NCI-H1417 (cell line): ENCODE measurements around the gene PPP1R3D.

Source experiments
- DNase-seq, 3 experiments: peaks; one replicate each; lab custom pipeline; 2025; lab: John Stamatoyannopoulos, UW

PPP1R3D gene

DNA sequence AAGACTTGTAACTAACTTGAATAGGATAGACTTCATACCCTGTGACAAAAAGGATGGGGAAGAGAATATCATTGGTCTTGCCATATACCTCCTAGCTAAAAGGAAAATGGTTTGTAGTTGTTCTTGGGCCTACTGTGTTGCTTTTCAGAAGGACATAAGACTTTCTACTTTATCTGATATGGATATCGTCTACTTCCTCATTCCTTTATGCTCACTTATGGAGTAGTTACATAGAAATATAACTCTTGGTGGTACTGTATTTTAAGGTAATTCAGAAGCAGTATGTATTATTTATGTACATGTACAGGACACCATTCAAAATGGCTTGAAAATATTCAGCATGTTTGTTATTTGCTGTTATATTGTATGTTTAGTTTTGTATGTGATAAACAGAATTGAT, 8.1 kb upstream of the PPP1R3D start:
- DNase-seq = no peak

DNA sequence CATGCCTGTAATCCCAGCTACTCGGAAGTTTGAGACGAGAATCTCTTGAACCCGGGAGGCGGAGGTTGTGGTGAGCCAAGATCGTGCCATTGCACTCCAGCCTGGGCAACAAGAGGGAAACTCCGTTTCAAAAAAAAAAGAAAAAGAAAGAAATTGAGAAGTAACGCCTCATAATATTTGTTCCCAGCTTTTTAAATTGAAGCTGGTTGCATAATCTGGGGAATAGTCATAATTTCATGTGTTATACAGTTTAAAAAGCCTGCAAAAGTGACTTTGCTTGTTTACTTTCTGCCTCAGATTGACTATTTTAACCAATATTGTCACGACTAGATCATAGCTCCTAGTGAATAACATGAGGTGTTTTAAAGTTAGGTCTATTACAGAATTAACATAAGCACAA, 7.3 kb upstream of the PPP1R3D start:
- no peak for DNase-seq

DNA sequence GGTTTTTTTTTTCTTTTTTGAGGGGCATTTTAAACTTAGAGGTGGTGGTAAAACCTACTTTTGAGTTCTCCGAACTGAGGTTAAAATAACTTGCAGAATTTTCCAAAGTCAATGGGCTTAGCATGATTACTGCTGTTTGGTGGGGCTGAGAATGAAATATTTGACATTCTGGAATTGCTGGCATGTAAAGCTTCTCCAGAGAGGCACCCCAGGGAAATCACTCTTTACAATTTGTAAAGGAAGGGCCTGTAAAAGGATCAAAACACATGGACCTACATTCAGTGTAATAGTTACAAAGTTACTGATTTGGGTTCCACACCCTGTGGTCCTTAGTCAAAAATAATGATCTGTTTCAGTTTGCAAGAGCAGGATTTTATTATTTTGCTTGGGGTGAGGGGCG, 5.6 kb upstream of the PPP1R3D start:
- no peak for DNase-seq

DNA sequence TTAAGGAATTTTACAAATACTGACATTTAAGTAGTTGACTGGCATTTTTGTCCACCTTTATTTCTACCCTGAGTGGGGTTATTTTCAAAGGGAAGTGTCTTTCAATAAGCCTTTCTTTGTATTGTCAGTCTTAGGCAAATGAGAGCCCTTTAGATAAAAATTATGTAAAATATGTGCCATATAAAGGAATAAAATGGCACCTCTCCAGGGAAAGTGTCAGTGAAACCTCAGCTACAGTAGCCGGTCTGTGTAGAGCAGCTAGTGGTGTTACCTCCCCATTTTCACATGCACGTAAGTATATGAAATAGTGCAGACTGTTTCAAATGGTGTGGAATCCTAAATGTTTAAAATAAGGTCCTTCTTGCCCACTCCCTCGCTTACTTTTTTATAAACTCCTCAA, 5.1 kb upstream of the PPP1R3D start:
- DNase-seq = no peak

GRCh38 chr20:59944726-59945125, 4.6 kb upstream of the PPP1R3D start:
- DNase-seq = no peak

DNA sequence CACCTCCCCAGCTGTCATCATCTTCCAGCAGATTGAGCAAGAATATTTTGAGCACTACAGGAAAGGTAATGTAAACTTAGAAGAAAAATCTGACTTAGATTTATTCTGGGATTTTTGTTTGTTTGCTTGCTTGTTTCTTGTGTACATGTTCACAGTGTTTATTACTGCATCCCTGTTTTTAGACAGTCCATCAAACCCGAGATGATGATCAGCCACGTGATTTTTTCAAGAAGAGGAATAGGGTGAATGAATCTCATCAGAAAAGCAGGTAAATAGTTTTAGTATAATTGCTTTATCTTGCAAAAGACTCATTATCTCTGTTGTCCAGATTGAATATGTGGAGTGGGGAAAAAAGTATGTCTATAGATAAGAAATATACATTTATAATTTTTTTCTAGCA, 2.1 kb upstream of the PPP1R3D start:
- peak in 1 of 3 experiments; percentile 56 for DNase-seq

- peak in 1 of 3 experiments; percentile 71 for DNase-seq
Measured at GRCh38 chr20:59940956-59941294, 820 bp upstream of the PPP1R3D start.

DNA sequence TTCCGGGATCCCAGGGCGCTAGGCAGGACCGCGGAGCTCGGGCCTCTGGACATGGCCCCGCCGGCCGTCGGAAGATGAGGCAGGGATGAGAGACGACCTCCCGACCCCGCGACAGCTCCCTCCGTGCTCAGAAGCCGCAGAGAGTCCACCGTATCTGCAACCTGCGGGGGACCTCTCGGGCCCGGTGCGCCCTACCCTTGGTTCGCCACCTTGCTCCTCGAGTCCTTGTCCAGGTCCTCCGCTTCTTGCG, 301 bp downstream of the PPP1R3D start:
- DNase-seq = peak in 1 of 3 experiments; percentile 42

- DNase-seq = peak in 1 of 3 experiments; percentile 60
Measured at GRCh38 chr20:59939052-59939878, 840 bp downstream of the PPP1R3D start.

DNA sequence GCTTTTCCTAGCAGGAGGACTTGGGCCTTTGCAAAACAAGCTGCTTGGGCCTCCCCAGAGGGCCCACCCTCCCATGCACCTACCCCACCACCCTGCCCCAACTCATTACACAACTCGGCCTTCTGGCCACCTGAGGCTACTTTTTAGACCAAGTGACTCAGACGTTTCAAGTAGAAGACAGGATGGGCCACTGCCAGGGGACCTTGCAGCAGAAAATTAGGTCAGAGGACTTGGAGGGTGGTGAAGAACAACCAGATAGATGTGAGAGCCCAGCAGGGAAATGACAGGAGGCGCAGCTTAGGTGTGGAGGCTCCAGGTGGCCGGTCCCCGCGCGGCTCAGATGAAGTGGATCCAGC, 1.4 kb downstream of the PPP1R3D start:
- DNase-seq = no peak

- DNase-seq = no peak
Measured at GRCh38 chr20:59938221-59938620, 1.9 kb downstream of the PPP1R3D start.

DNA sequence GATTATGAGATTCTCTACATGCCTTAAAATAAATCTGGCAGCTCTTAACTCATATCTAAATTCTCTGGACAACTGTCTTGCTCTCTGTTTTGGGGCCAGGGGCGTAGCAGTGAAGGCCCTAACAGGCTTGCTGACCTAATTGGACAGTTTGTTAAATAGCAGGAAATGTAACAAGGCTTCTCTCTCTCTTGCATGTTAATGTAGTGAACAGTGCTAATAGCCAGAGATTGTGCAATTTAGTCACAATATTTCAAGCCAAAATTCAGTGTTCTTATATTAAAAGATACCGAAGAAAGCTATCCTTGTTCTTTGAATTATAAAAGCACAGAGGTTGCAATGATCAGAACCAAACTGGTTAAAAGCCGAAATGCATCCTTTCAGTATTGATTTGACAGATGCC, 3.0 kb downstream of the PPP1R3D start:
- DNase-seq = no peak

GRCh38 chr20:59936409-59936808, 3.7 kb downstream of the PPP1R3D start:
- DNase-seq = no peak

GRCh38 chr20:59935457-59936185, 4.5 kb downstream of the PPP1R3D start:
- no peak for DNase-seq

GRCh38 chr20:59933849-59934585, 6.1 kb downstream of the PPP1R3D start:
- peak; percentile 55 to 69 (median 58) for DNase-seq

- peak in 1 of 3 experiments; percentile 62 for DNase-seq
Measured at GRCh38 chr20:59933296-59933848, 6.7 kb downstream of the PPP1R3D start, which contains the start of gene SYCP2. TSS of gene SYCP2 (minus strand) at chr20:59933637. CDS start at chr20:59922413, 11,224 bp downstream.

DNA sequence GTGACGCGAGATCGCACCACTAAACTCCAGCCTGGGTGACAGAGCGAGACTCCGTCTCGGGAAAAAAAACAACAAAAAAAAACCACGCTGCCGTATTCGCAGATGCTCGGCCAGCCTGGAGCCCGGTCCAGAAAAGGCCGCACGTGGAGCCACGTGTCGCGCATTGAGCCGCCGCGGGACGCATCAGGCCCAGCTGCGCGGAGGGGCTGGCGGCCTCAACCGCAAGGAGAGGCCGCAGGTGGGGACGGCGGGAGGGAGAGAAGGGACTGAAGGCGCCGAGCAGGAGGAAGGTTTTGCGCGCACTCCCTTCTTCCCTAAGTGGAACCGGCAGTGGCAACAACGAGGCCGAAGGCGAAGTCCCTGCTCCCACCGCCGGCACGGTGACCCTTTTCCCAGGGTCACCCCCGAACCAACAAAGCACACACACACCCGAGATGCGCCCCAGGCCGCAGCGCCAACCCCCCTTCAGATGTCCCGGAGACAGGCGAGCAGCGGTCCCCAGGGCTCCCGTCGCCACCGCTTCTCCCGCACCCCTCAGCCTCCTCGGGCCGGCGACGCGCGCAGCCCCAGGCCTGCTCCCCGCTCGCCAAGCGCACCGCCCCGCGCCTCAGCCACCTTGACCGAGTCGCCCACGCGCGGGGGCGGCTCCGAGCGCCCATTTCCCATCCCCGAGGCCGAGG, 7.3 kb downstream of the PPP1R3D start:
- no peak for DNase-seq

GRCh38 chr20:59931511-59932312, 8.4 kb downstream of the PPP1R3D start:
- no peak for DNase-seq

GRCh38 chr20:59925899-59926298, 14.2 kb downstream of the PPP1R3D start:
- DNase-seq = peak in 1 of 3 experiments; percentile 44

DNA sequence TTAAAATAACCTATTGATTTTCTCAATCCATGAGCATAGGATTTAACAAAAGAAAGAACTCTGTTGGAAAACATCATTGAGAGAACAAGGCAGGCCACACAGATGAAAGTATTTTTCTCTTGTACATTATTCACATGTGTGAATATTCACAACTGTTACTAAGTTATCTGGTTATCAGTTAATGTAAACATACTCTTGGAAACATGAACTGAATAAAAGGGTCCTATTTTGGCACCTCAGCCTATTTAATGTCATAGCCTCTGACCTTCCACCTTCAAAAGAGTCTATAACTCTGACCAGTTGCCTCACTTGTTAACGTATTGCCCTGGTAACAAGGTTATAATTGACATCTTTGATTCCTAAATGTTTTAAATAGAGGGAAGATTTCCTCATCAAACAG, 14.7 kb downstream of the PPP1R3D start:
- DNase-seq = no peak

DNA sequence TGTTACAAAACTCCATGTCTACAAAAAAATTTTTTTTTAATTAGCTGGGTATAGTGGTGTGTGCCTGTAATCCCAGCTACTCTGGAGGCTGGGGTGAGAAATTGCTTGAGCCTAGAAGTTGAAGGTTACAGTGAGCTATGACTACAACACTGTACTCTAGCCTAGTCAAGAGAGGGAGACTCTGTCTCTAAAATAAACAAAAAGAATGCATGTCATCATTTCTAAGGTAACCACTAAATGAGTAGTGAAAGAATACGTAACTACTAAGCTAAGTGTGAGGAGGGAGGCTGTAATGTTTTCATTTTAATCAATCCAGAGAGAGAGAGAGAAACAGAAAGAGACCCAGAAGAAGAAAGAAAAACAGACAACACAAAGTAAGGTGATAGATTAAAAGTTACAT, 16.6 kb downstream of the PPP1R3D start:
- no peak for DNase-seq
